Activated gamma-delta T cell treated with Interleukin-2 at 50 U/mL for 16 hours (primary cell): Measurements from ENCODE around the gene TNRC6B.
"Not testable (repeated sequence)": the region's sequence is repeated elsewhere in the genome, so short reads cannot be mapped to it uniquely, and the experiment has no call there.

Experiments used
- DNase-seq: peaks from one replicate; pipeline ENCODE4 v3.0.0-alpha.2; 2020

The TNRC6B gene

DNA sequence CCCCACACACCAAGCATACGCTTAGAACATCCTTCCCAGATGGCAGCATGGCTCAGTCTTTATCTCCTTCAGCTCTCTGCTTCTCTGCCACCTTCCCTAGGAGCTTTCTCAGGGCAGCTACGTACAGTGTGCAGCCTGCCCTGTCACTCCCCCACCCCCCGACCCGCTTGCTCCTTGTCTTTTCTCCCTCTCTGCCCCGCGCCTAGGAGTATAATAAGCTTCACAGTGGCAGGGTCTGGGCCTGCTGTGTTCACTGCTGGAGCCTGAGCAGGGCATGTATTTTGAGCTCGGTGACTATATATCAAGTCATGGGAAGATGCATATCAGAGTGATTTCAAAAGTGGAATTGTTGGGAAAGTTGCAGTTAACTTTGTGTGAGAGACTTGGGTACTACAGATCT, 112.8 kb downstream of the TNRC6B start:
- no peak for DNase-seq

DNA sequence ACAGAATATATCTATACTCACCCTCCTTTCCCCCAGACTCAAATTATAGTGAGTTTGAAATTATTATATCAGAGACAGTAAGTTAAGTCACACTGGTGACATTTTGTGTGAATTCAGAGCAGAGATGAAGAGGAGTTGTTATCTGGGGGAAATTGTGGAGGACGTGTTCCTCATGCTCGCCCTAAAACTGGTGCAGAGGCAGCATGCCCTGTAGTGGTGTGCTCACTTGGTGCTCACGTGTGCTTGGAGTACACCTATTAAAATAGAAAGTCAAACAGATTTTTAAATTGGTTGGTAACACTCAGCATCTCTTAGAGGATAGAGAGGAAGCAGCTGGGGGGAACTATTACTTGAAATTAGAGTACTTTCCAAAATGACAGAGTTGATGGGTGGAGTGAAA, 117.0 kb downstream of the TNRC6B start:
- DNase-seq: no peak

- DNase-seq: no peak
These were observed 122.6 kb downstream of the TNRC6B start for GRCh38 chr22:40300316-40300715.

DNA sequence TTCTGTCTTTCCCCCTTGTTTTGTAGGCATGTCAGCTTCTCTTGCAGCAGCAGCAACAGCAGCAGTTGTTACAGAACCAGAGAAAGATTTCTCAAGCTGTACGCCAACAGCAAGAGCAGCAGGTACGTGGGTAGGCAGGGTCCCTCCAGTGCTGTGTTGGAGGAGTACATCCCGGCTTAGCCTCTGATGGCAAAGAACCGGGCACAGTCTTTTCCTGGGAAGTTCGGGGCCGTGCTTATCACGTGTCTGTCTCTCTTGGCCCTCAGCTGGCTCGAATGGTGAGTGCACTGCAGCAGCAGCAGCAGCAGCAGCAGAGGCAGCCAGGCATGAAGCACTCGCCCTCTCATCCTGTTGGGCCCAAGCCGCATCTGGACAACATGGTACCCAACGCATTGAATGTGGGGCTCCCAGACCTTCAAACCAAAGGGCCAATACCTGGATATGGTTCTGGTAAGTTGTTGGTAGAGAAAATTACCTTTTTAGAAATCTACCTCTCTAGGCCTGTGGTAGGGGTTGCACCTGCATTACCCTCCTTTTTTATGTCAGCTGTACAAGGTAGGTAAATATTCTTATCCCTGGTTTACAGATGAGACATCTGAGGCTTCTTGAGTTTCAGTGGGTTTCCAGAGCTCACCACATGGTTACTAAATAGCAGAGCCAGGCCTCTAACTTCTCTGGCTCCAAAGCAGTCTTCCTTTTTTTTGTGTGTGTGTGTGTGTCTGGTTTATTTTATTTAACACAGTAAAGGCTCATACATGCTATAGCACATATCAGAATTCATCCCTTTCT, 123.4 kb downstream of the TNRC6B start:
- no peak for DNase-seq

GRCh38 chr22:40302149-40302548, 124.4 kb downstream of the TNRC6B start:
- no peak for DNase-seq

- no peak for DNase-seq
These were observed 127.9 kb downstream of the TNRC6B start for GRCh38 chr22:40305625-40306024.

GRCh38 chr22:40308999-40309573, 131.4 kb downstream of the TNRC6B start:
- DNase-seq: no peak

- no peak for DNase-seq
These were observed 131.9 kb downstream of the TNRC6B start for GRCh38 chr22:40309631-40310030.

GRCh38 chr22:40310081-40310767, 132.5 kb downstream of the TNRC6B start:
- no peak for DNase-seq

DNA sequence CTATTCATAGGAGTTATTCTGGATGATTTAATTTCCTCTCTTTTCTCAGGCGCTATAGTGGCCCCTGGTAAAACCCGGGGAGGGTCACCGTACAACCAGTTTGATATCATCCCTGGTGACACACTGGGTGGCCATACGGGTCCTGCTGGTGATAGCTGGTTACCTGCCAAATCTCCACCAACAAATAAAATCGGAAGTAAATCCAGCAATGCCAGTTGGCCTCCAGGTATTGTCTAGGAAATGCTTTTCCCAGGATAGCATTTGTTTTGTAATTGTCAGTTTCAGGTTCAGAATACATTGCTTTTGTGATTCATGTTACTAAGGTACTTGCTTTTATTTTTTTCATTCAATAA, 133.0 kb downstream of the TNRC6B start:
- no peak for DNase-seq

- not testable (repeated sequence) for DNase-seq
These were observed 133.9 kb downstream of the TNRC6B start for GRCh38 chr22:40311646-40312045.

DNA sequence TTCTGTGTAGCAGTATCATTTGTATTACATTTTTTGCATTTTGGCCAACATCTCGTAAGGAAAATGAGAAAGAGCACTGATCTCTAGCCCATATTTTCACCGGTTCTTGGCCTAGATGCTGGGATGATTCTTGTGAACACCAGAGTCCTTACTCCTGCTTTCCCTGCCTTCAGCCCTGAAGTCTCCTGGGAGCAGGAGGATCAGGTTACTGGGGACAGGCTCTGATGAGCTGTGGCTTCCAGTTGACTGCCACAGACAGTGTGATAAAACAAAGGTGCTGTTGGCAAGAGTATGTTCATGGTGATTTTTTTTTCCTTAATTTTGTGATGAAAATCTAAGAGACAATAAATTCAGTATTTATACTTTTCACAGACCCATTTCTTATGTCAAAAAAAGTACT, 134.3 kb downstream of the TNRC6B start:
- no peak for DNase-seq

DNA sequence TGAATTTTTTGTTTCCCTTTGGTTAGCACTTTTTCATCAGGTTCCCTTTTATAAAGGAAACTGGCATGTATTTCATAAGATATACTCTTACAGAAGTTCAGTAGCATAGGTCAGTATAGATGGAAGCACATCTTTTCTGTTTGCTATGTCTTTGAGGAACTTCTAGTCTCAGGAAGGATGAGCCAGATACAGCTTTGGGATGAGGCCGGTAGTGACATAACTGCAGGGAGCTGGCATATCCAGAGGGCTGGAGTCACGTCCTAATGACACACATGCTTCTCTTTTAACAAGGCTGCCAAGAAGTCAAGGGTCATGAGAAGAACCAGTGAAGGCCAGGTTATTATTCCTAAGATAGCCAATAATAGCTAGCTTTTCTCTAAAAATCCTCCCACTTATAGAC, 135.3 kb downstream of the TNRC6B start:
- DNase-seq: no peak

- DNase-seq: no peak
These were observed 136.3 kb downstream of the TNRC6B start for GRCh38 chr22:40314041-40314440.

GRCh38 chr22:40320687-40321086, 143.0 kb downstream of the TNRC6B start:
- no peak for DNase-seq

DNA sequence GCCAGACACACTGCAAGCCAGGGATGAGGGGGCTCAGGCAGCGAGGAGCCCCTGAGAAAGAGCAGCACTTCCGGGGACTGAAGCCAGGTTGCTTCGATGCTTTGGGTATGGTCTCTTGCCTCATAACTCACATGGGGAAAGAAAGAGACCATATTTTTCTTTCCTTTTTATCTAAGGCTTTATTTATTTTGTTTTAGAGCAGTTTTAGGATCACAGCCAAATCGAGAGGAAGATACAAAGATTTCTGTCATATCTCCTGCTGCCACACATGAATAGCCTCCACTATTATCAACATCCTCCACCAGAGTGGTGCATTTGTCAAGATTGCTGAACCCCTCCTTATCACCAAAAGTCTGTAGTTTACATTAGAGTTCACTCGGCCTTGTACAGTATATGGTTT, 144.3 kb downstream of the TNRC6B start:
- no peak for DNase-seq

GRCh38 chr22:40322818-40323447, 145.2 kb downstream of the TNRC6B start:
- DNase-seq: no peak

GRCh38 chr22:40323681-40324171, 146.0 kb downstream of the TNRC6B start:
- DNase-seq: peak; percentile 26

DNA sequence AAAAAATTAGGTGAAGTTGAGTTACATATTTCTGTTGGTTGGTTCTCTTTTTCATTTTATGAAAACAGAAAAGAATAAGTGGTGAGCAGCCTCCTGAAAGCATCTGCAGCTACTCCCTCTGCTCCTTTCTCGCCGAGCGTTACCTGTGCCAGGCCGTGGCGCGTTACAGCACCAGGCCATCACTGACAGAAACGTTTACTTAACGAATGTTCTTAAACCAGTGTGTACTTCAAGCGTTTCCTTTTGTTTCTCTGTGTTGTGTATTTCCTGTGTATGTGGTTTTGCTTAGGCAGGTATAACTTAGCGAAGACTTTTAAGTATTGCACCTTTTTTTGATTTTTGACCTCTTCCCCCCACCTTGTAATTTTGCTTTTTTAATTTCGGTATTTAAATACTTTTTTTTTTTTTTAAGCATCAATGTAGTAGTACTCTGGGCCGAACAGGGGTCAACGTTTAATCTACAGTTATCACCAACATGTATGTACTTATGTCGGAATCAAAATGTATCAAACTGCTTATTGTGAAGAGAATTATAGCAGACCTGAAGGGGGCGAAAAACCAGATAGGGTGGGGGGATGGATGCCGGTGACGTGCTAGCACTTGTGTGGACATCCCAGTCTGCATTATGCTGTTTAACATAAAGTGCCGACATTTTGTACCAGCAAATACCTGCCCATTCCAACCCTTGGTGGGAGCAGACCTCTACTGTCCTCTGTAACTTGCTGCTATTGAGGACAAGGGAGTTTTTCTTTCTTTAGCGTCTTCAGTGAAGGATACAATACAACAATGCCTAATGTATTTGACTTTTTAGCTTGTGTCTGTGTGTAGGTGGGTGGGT, 147.0 kb downstream of the TNRC6B start:
- peak; percentile 52 for DNase-seq

DNA sequence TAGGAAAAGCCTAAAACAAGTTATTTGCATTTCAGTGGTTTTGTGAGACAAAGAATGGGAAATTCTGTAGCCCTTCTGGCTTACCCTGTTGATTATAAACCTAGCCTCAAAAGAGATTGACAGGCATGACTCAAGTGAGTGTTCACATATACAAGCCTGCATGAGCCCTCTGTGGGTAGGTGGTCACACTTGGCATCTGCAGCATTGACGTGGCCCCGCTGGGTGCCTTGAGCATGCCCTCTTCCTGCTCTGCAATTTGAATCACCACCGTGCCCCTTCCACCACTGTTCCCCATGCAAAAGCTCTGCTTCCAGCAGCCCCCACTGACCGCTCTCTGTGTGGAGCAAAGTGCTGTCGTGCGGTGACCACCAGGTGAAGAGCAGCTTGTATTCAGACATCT, 147.6 kb downstream of the TNRC6B start:
- peak; percentile 70 for DNase-seq

DNA sequence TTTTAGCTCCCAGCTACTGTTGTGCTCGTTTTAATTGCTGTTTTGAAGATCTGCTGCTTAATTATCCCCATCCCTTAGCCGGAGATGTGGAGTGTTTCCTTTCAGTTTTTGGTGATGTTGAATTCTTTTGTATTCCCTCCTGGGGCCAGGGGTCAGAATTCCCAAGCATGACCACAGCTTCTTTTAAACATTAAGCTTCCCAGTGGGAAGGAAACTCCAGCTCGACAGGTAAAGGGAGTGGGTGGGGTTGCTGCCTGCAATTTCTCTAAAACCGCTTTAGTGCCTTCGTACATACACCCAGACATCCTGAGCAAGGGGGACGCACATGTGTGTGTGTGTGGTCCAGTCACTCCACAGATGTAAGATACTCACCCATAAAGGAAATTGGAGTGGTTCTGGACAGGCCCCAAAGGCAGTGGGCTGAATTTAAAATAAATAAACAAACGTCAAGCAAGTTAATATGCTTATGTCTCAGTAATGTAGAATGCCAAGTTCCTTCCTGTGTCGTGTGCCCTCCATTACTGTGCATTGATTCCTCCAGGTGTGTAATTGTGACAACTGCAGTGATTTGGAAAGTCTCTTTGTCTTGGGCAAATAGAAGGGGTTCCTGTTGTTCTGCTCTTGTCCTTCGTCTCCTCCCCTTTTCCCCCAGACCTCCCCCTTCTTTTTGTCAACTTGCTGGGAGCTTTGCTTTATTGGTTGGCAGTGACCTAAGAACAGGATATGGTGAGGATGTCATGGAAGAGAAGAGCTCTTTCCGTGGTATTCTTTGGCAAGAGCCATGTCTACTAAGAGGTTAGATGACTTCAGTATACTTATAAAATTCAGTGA, 149.4 kb downstream of the TNRC6B start:
- no peak for DNase-seq
